Transverse colon (tissue), 4 donors: Measurements from ENCODE around the gene PRR30. TPM values are rescaled to one million over a fixed set of nuclear protein-coding genes. Genes with fewer than 3 reads are reported as not detected.
"Not testable (repeated sequence)": the region's sequence is repeated elsewhere in the genome, so short reads cannot be mapped to it uniquely, and the experiment has no call there.

ENCODE experiments used
- DNase-seq: peaks from one replicate; pipeline ENCODE4 v3.0.0-alpha.2; 2019
- H3K27ac ChIP-seq, 4 donors: fragments of 200-600 bp; sonication (generic); 2 replicates each; pipeline ENCODE4 v1.5.1; 2016 to 2018; ENCODE audit warnings: inconsistent platforms in 4 of 4
- H3K27me3 ChIP-seq: fragments of 200-600 bp; sonication (generic); 2 replicates; pipeline ENCODE4 v1.5.1; 2017; ENCODE audit warnings: inconsistent platforms
- H3K36me3 ChIP-seq, 4 donors: fragments of 200-600 bp; sonication (generic); 2 replicates each; pipeline ENCODE4 v1.5.1; 2017 to 2019; ENCODE audit warnings: inconsistent platforms in 4 of 4
- H3K4me1 ChIP-seq, 4 donors: fragments of 200-600 bp; sonication (generic); 2 replicates each; pipeline ENCODE4 v1.5.1; 2017 to 2020; ENCODE audit warnings: inconsistent platforms in 4 of 4
- H3K4me3 ChIP-seq, 4 donors: fragments of 200-600 bp; sonication (generic); 1 replicate in 1 of 4; 2 replicates in 3 of 4; pipeline versions ENCODE4 v1.5.1 to v1.6.1; 2017 to 2019; ENCODE audit warnings: inconsistent platforms in 4 of 4
- H3K9me3 ChIP-seq, 2 donors: fragments of 200-600 bp; sonication (generic); 2 replicates each; pipeline ENCODE4 v1.5.1; 2017 to 2019; ENCODE audit warnings: inconsistent platforms in 2 of 2
- EP300 ChIP-seq: sonication (generic); formaldehyde crosslinking; IDR thresholded peaks from one replicate; pipeline ENCODE4 v1.6.1; 2017; ENCODE audit warnings: antibody characterized with exemption, low read depth
- POLR2A ChIP-seq: fragments of 450-650 bp; IDR thresholded peaks from one replicate; pipeline ENCODE4 v1.6.1; 2016; ENCODE audit warnings: antibody characterized with exemption, mild to moderate bottlenecking, moderate library complexity
- POLR2AphosphoS5 ChIP-seq, 3 donors: sonication (generic); formaldehyde crosslinking; IDR thresholded peaks; one replicate each; pipeline ENCODE4 v1.6.1; 2016; ENCODE audit warnings: antibody characterized with exemption in 3 of 3
- WGBS, 2 donors: methylation state at CpG; one replicate each; pipeline ENCODE4 v1.1.5; 2018; ENCODE audit warnings: low coverage in 1 of 2; 5-methylcytosine and 5-hydroxymethylcytosine counted together
- in situ Hi-C, 4 donors: fragments of 200-750 bp; cut with MboI; loops; one replicate each; pipeline versions ENCODE4 v1.15.0 to v1.15.1; 2017; ENCODE audit warnings: low sequenced_read_pairs in 3 of 4, low pct_ligation_motif_present in 1 of 4, low pct_unique_long_range_greater_than_20kb in 1 of 4
- intact Hi-C: fragments of 100-400 bp; cut with DNase I; formaldehyde crosslinking; loops from one replicate; pipeline ENCODE4 v1.15.1; 2023; ENCODE audit warnings: low total_unique reads
- total RNA-seq, 4 donors: library from RNA; depleted of rRNA; stranded (reverse); fragments of >200 nt; gene quantifications; one replicate each; pipeline ENCODE4 v1.1.0, GENCODE V29; 2016
- TF ChIP-seq, protein P1 (sequence below), 5 experiments: fragments of 200-600 bp in 3 of 5; fragments of 450-650 bp in 2 of 5; sonication (generic) in 3 of 5; IDR thresholded peaks; 1 replicate in 2 of 5; 2 replicates in 3 of 5; pipeline ENCODE4 v1.5.1; 2016 to 2017; ENCODE audit warnings: antibody characterized with exemption in 5 of 5, inconsistent platforms in 3 of 5, mild to moderate bottlenecking in 2 of 5, moderate library complexity in 1 of 5

PRR30 gene
- total RNA-seq, 4 donors from 2014 or later = not detected

DNA sequence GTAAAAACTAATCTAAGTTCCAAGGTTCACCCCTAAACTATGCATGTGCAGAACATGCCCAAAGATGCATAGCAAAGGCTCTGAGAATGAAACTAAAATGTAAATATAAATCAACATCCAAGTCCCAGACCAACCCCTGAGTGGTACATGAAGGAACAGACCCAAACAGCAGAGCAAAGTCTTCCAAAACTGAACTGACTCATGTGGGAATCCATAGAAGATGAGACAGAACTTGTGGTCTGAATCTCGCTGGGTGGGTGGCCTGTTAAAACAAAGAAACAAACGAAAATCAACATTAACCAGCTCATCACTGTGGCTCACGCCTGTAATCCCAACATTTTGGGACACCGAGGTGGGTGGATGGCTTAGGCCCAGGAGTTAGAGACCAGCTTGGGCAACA, 43.1 kb upstream of the PRR30 start:
- no peaks in the 10 kb centered on the region for H3K36me3 ChIP-seq
- H3K9me3 ChIP-seq = no peaks in the 10 kb centered on the region
- intact Hi-C loops = no loop called here
- H3K27me3 ChIP-seq = peaks cover 19% of the 10 kb centered on the region
- 60 to 92% methylated on average over 2 to 4 of the region's 4 CpGs for whole genome bisulfite sequencing, 2 donors
- H3K4me3 ChIP-seq = no peak overlapping the region
- TF ChIP-seq, protein P1, sequence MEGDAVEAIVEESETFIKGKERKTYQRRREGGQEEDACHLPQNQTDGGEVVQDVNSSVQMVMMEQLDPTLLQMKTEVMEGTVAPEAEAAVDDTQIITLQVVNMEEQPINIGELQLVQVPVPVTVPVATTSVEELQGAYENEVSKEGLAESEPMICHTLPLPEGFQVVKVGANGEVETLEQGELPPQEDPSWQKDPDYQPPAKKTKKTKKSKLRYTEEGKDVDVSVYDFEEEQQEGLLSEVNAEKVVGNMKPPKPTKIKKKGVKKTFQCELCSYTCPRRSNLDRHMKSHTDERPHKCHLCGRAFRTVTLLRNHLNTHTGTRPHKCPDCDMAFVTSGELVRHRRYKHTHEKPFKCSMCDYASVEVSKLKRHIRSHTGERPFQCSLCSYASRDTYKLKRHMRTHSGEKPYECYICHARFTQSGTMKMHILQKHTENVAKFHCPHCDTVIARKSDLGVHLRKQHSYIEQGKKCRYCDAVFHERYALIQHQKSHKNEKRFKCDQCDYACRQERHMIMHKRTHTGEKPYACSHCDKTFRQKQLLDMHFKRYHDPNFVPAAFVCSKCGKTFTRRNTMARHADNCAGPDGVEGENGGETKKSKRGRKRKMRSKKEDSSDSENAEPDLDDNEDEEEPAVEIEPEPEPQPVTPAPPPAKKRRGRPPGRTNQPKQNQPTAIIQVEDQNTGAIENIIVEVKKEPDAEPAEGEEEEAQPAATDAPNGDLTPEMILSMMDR (IDR thresholded peaks at IDR 0.05) = no peak
- TF ChIP-seq EP300 (no peak), POLR2A (no peak), POLR2AphosphoS5 (IDR thresholded peaks at IDR 0.05) (no peak)
- H3K27ac ChIP-seq = peak overlapping the region in 3 of 4 donors; percentile 1 to 49 (median 28)
- in situ Hi-C loops = no loop called here
- no peak for DNase-seq
- peaks cover 0 to 4% (median 0%) of the 10 kb centered on the region in 4 donors for H3K4me1 ChIP-seq

DNA sequence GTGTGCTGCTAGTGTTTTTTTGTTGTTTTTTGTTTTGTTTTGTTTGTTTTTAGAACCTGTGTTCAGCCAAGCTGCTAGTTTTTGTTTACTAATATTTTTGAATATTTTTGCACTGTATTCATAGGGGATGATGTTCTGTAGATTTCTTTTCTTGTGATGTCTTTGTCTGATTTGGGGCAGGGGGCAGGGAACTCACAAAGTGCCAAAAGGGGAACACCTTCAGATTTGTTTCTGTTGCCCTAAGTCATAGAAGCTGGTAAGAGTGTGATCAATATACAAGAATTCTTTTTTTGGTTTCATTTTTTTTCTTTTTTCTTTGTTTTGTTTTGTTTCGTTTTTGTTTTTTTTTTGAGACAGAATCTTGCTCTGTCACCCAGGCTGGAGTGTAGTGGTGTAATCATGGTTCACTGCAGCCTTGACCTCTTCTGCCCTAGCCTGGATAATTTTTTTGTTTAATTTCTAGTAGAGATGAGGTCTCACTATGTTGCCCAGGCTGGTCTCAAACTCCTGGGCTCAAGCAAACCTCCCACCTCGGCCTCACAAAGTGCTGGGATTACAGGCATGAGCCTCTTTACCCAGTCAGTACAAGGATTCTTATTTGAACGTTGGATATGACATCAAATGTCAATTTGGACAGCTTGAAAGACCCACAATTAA, 40.3 kb upstream of the PRR30 start:
- TF ChIP-seq, protein P1 (IDR thresholded peaks at IDR 0.05) = no peak
- TF ChIP-seq POLR2A (no peak), EP300 (no peak), POLR2AphosphoS5 (IDR thresholded peaks at IDR 0.05) (no peak)
- 46 to 50% methylated on average over 3 of the region's 3 CpGs for WGBS, 2 donors
- Histone ChIP-seq H3K4me1 (peaks cover 0 to 3% (median 0%) of the 10 kb centered on the region in 4 donors), H3K36me3 (no peaks in the 10 kb centered on the region), H3K27ac (peak overlapping the region; percentile 36 to 49 (median 46)), H3K4me3 (no peak overlapping the region), H3K9me3 (no peaks in the 10 kb centered on the region), H3K27me3 (peaks cover 21% of the 10 kb centered on the region)
- intact Hi-C loops = no loop called here
- in situ Hi-C loops = no loop called here
- DNase-seq = no peak

DNA sequence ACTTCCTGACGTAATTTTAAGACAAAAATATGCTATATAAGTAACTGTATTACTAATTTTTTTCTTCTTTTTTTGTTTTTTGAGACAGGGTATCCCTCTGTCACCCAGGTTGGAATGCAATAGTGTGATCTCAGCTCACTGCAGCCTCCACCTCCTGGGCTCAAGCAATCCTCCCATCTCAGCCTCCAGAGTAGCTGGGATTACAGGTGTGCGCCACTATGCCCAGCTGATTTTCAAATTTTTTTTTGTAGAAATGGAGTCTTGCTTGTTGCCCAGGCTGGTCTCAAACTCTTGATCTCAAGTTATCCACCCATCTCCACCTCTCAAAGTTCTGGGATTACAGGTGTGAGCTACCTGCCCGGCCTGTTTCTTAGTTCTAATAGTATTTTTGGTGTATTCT, 39.3 kb upstream of the PRR30 start:
- Histone ChIP-seq H3K27ac (no peak overlapping the region), H3K36me3 (no peaks in the 10 kb centered on the region), H3K4me3 (no peak overlapping the region), H3K27me3 (peaks cover 21% of the 10 kb centered on the region), H3K9me3 (no peaks in the 10 kb centered on the region), H3K4me1 (no peaks in the 10 kb centered on the region)
- in situ Hi-C loops (no loop called here), intact Hi-C loops (no loop called here)
- WGBS, 2 donors = 82 to 88% methylated on average over 3 of the region's 3 CpGs
- no peak for DNase-seq
- TF ChIP-seq POLR2AphosphoS5 (IDR thresholded peaks at IDR 0.05) (no peak), EP300 (no peak), POLR2A (no peak)
- TF ChIP-seq, protein P1 (IDR thresholded peaks at IDR 0.05) = no peak

DNA sequence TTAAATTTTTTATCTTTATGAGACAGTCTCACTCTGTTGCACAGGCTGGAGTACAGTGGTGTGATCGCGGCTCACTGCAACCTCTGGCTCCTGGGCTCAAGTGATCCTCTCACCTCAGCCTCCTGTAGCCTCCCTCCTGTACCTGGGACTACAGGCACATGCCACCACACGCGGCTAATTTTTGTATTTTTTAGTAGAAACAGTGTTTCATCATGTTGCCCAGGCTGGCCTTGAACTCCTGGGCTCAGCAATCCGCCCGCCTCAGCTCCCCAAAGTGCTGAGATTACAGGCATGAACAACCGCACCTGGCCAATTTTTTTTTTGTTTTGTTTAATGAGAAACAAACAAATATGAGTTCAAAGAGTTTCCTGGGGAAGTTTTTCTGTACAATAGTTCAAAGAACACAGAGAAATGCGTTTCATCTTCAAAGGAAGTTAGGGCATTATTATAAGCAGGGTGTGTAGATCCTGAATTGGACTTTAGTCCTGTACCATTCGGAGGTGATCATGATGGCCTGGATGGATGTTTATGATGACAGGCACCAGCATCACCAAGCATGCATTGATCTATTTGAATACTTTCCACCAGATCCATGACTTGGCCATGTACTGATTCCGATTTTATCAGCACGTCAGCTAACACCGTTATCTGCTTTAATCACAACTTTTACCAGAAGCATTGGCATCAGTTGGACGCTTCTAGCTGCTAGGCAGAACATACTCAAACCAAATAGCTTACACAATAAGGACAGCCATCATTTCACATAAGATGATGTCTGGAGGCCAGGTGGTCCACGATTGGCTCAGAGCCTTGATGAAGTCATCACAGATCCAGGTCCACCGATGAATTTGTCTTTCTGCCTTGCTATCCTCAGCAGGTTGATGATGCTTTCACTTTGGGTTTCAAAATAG, 38.5 kb upstream of the PRR30 start:
- TF ChIP-seq, protein P1 (IDR thresholded peaks at IDR 0.05) = no peak
- TF ChIP-seq POLR2A (no peak), EP300 (no peak), POLR2AphosphoS5 (IDR thresholded peaks at IDR 0.05) (no peak)
- in situ Hi-C loops = no loop called here
- H3K27me3 ChIP-seq = peaks cover 21% of the 10 kb centered on the region
- no peak overlapping the region for H3K27ac ChIP-seq
- intact Hi-C loops = no loop called here
- no peak overlapping the region for H3K4me3 ChIP-seq
- 55 to 58% methylated on average over 10 to 15 of the region's 15 CpGs for whole genome bisulfite sequencing, 2 donors
- no peak for DNase-seq
- H3K36me3 ChIP-seq = no peaks in the 10 kb centered on the region
- no peaks in the 10 kb centered on the region for H3K4me1 ChIP-seq
- H3K9me3 ChIP-seq = no peaks in the 10 kb centered on the region

- H3K9me3 ChIP-seq, H3K4me3 ChIP-seq, in situ Hi-C loops, DNase-seq, intact Hi-C loops, H3K4me1 ChIP-seq, H3K36me3 ChIP-seq: not testable (repeated sequence)
- WGBS, 2 donors = 85% methylated on average over 4 of the region's 4 CpGs; no CpG with 5 or more reads in 1 of the 2 donors
- Histone ChIP-seq H3K27ac (peak overlapping the region in 1 of 4 donors; percentile 14), H3K27me3 (peaks cover 21% of the 10 kb centered on the region)
These were observed 36.6 kb upstream of the PRR30 start for GRCh38 chr2:27175781-27176180.
